HL-60 (cell line): ENCODE data around the gene CYP2J2.

Source experiments
- TF ChIP-seq, protein P1 (sequence below): IDR thresholded peaks from one replicate; pipeline ENCODE4 v1.5.1; 2011; ENCODE audit warnings: low read length, control low read depth, inconsistent platforms; ENCODE audit not compliant: insufficient read depth
- TF ChIP-seq, protein P2 (sequence below): IDR thresholded peaks from 2 replicates; pipeline ENCODE4 v1.6.1; 2012; ENCODE audit warnings: low read depth; ENCODE audit not compliant: insufficient replicate concordance

- TF ChIP-seq, protein P1, sequence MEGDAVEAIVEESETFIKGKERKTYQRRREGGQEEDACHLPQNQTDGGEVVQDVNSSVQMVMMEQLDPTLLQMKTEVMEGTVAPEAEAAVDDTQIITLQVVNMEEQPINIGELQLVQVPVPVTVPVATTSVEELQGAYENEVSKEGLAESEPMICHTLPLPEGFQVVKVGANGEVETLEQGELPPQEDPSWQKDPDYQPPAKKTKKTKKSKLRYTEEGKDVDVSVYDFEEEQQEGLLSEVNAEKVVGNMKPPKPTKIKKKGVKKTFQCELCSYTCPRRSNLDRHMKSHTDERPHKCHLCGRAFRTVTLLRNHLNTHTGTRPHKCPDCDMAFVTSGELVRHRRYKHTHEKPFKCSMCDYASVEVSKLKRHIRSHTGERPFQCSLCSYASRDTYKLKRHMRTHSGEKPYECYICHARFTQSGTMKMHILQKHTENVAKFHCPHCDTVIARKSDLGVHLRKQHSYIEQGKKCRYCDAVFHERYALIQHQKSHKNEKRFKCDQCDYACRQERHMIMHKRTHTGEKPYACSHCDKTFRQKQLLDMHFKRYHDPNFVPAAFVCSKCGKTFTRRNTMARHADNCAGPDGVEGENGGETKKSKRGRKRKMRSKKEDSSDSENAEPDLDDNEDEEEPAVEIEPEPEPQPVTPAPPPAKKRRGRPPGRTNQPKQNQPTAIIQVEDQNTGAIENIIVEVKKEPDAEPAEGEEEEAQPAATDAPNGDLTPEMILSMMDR, result no peak
- TF ChIP-seq, protein P2, sequence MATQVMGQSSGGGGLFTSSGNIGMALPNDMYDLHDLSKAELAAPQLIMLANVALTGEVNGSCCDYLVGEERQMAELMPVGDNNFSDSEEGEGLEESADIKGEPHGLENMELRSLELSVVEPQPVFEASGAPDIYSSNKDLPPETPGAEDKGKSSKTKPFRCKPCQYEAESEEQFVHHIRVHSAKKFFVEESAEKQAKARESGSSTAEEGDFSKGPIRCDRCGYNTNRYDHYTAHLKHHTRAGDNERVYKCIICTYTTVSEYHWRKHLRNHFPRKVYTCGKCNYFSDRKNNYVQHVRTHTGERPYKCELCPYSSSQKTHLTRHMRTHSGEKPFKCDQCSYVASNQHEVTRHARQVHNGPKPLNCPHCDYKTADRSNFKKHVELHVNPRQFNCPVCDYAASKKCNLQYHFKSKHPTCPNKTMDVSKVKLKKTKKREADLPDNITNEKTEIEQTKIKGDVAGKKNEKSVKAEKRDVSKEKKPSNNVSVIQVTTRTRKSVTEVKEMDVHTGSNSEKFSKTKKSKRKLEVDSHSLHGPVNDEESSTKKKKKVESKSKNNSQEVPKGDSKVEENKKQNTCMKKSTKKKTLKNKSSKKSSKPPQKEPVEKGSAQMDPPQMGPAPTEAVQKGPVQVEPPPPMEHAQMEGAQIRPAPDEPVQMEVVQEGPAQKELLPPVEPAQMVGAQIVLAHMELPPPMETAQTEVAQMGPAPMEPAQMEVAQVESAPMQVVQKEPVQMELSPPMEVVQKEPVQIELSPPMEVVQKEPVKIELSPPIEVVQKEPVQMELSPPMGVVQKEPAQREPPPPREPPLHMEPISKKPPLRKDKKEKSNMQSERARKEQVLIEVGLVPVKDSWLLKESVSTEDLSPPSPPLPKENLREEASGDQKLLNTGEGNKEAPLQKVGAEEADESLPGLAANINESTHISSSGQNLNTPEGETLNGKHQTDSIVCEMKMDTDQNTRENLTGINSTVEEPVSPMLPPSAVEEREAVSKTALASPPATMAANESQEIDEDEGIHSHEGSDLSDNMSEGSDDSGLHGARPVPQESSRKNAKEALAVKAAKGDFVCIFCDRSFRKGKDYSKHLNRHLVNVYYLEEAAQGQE, result no peak
Observed at GRCh38 chr1:59892841-59893811, 33.4 kb downstream of the CYP2J2 start.
